Hematopoietic multipotent progenitor cell treated with erythropoietin and hydrocortisone succinate and interleukin-3 and kit ligand, for 17 days (in vitro differentiated cells): ENCODE data around the gene CAPN10.

ENCODE experiments used
- DNase-seq: peaks from one replicate; pipeline ENCODE4 v3.0.0-alpha.2; 2015; ENCODE audit warnings: low spot score

Gene CAPN10

GRCh38 chr2:240564561-240565332 is 21.8 kb upstream of the CAPN10 start:
- DNase-seq, result peak; percentile 88

- DNase-seq, result peak; percentile 96
These were observed 21.0 kb upstream of the CAPN10 start for GRCh38 chr2:240565333-240566202.

GRCh38 chr2:240566203-240567136 is 20.1 kb upstream of the CAPN10 start:
- DNase-seq, result peak; percentile 94

GRCh38 chr2:240567137-240567871 is 19.2 kb upstream of the CAPN10 start:
- DNase-seq, result peak; percentile 49

GRCh38 chr2:240567872-240568677 is 18.5 kb upstream of the CAPN10 start, which contains the start of gene RNPEPL1:
Gene RNPEPL1, plus strand, starts transcription at chr2:240568484. Its CDS starts 103 bp downstream, at chr2:240568587.
- DNase-seq, result peak; percentile 73

- DNase-seq, result no peak
These were observed 17.6 kb upstream of the CAPN10 start for GRCh38 chr2:240568678-240569522.

- no peak for DNase-seq
These were observed 17.0 kb upstream of the CAPN10 start for GRCh38 chr2:240569523-240569997.

- no peak for DNase-seq
These were observed 16.5 kb upstream of the CAPN10 start for GRCh38 chr2:240569998-240570530.

GRCh38 chr2:240570531-240571313 is 15.8 kb upstream of the CAPN10 start:
- no peak for DNase-seq

GRCh38 chr2:240571314-240571973 is 15.1 kb upstream of the CAPN10 start:
- DNase-seq, result no peak

GRCh38 chr2:240572141-240573031 is 14.1 kb upstream of the CAPN10 start:
- DNase-seq, result no peak

GRCh38 chr2:240573071-240573515 is 13.4 kb upstream of the CAPN10 start:
- DNase-seq, result no peak

- no peak for DNase-seq
These were observed 12.8 kb upstream of the CAPN10 start for GRCh38 chr2:240573516-240574385.

- no peak for DNase-seq
These were observed 12.0 kb upstream of the CAPN10 start for GRCh38 chr2:240574386-240575100.
